Neural cell (in vitro differentiated cells): ENCODE results near the gene TMEM273. TPM values are rescaled to one million over a fixed set of nuclear protein-coding genes. Genes with fewer than 3 reads are reported as not detected.

Source experiments
- H2AFZ ChIP-seq: fragments of 200-600, 300-800 bp; sonication (generic), shearing (Covaris generic); 2 replicates; pipeline ENCODE4 v1.6.0; 2014; ENCODE audit warnings: low read depth, mild to moderate bottlenecking, antibody characterized with exemption, low read length, moderate library complexity
- H3F3A ChIP-seq: fragments of 200-600 bp; shearing (Covaris generic); 2 replicates; pipeline ENCODE4 v1.6.1; 2016; ENCODE audit warnings: mild to moderate bottlenecking, moderate library complexity, mixed read lengths, antibody characterized with exemption, low read length; ENCODE audit not compliant: insufficient read depth, poor library complexity, severe bottlenecking
- H3K27ac ChIP-seq: fragments of 200-600, 300-800 bp; sonication (generic), shearing (Covaris generic); 2 replicates; pipeline ENCODE4 v1.5.1; 2014; ENCODE audit warnings: mild to moderate bottlenecking, low read length, moderate library complexity
- H3K27me3 ChIP-seq: fragments of 300-800, 200-600 bp; sonication (generic), shearing (Covaris generic); 2 replicates; pipeline ENCODE4 v1.6.0; 2014; ENCODE audit warnings: mild to moderate bottlenecking, low read depth, low read length, moderate library complexity; ENCODE audit not compliant: insufficient read depth
- H3K36me3 ChIP-seq: fragments of 300-800, 200-600 bp; sonication (generic), shearing (Covaris generic); 2 replicates; pipeline ENCODE4 v1.5.1; 2014; ENCODE audit warnings: mild to moderate bottlenecking, antibody characterized with exemption, low read length, moderate library complexity; ENCODE audit not compliant: insufficient read depth
- H3K4me2 ChIP-seq: fragments of 300-800, 200-600 bp; sonication (generic), shearing (Covaris generic); 2 replicates; pipeline ENCODE4 v1.6.0; 2014; ENCODE audit warnings: mild to moderate bottlenecking, low read length
- H3K4me3 ChIP-seq: fragments of 300-800, 200-600 bp; sonication (generic), shearing (Covaris generic); 2 replicates; pipeline ENCODE4 v1.5.1; 2014; ENCODE audit warnings: mild to moderate bottlenecking, low read length, moderate library complexity
- H3K79me2 ChIP-seq: fragments of 200-600 bp; shearing (Covaris generic); replicated peaks from 2 replicates; pipeline ENCODE4 v1.6.0; 2014; ENCODE audit warnings: mild to moderate bottlenecking, low read length, moderate library complexity; ENCODE audit not compliant: insufficient read depth
- H3K9ac ChIP-seq: fragments of 300-800, 200-600 bp; sonication (generic), shearing (Covaris generic); 2 replicates; pipeline ENCODE4 v1.6.1; 2016; ENCODE audit warnings: mild to moderate bottlenecking, low read length, mixed read lengths
- H3K9me2 ChIP-seq: fragments of 200-600 bp; shearing (Covaris generic); 2 replicates; pipeline ENCODE4 v1.6.1; 2016; ENCODE audit warnings: mild to moderate bottlenecking, low read length, mixed read lengths; ENCODE audit not compliant: insufficient read depth
- H3K9me3 ChIP-seq: fragments of 200-600, 300-800 bp; sonication (generic), shearing (Covaris generic); 2 replicates; pipeline ENCODE4 v1.6.1; 2016; ENCODE audit warnings: mild to moderate bottlenecking, mixed run types, low read length, moderate library complexity, mixed read lengths
- H4K20me1 ChIP-seq: fragments of 200-600 bp; shearing (Covaris generic); 2 replicates; pipeline ENCODE4 v1.6.1; 2016; ENCODE audit warnings: mild to moderate bottlenecking, mixed run types; ENCODE audit not compliant: insufficient read depth
- EP300 ChIP-seq: fragments of 450-650 bp; conservative IDR thresholded peaks from 2 replicates; pipeline ENCODE4 v1.6.1; 2014; ENCODE audit warnings: antibody characterized with exemption, mild to moderate bottlenecking, moderate library complexity; ENCODE audit not compliant: poor library complexity, severe bottlenecking
- EZH2 ChIP-seq: fragments of 200-600, 300-800 bp; shearing (Covaris generic), sonication (generic); IDR thresholded peaks from 2 replicates; pipeline ENCODE4 v1.6.1; 2014; ENCODE audit warnings: antibody characterized with exemption, low read length, borderline replicate concordance, mild to moderate bottlenecking; ENCODE audit not compliant: insufficient read depth, poor library complexity, severe bottlenecking
- MXI1 ChIP-seq: fragments of 450-650 bp; conservative IDR thresholded peaks from 2 replicates; pipeline ENCODE4 v1.6.1; 2014; ENCODE audit warnings: antibody characterized with exemption, mild to moderate bottlenecking; ENCODE audit not compliant: poor library complexity, severe bottlenecking
- POLR2AphosphoS5 ChIP-seq: IDR thresholded peaks from 2 replicates; pipeline ENCODE4 v1.6.1; 2012
- RAD21 ChIP-seq: fragments of 450-650 bp; conservative IDR thresholded peaks from 2 replicates; pipeline ENCODE4 v1.6.1; 2014; ENCODE audit warnings: antibody characterized with exemption, mild to moderate bottlenecking, moderate library complexity
- SMC3 ChIP-seq: fragments of 450-650 bp; conservative IDR thresholded peaks from 2 replicates; pipeline ENCODE4 v1.6.1; 2014; ENCODE audit warnings: antibody characterized with exemption, mild to moderate bottlenecking, moderate library complexity; ENCODE audit not compliant: poor library complexity
- TAF1 ChIP-seq: IDR thresholded peaks from 2 replicates; pipeline ENCODE4 v1.6.1; 2012; ENCODE audit warnings: low read depth
- polyA plus RNA-seq: library from polyadenylated mRNA; depleted of rRNA; stranded (reverse); fragments of >200 nt; gene quantifications from 2 replicates; pipeline ENCODE4 v1.2.3, GENCODE V29; 2014
- TF ChIP-seq, protein P1 (sequence below): IDR thresholded peaks from 2 replicates; pipeline ENCODE4 v1.6.1; 2012; ENCODE audit warnings: borderline replicate concordance
- TF ChIP-seq, protein P2 (sequence below): fragments of 450-650 bp; IDR thresholded peaks from 2 replicates; pipeline ENCODE4 v1.5.1; 2014; ENCODE audit warnings: antibody characterized with exemption, mild to moderate bottlenecking, moderate library complexity; ENCODE audit not compliant: poor library complexity, severe bottlenecking

The TMEM273 gene
- polyA plus RNA-seq, 1 donor from 2014 or later, result not detected

GRCh38 chr10:49140304-49141177 is 47.6 kb downstream of the TMEM273 start:
- Histone ChIP-seq H3F3A (no peaks in the 10 kb centered on the region), H3K79me2 (no peaks in the 10 kb centered on the region), H4K20me1 (no peaks in the 10 kb centered on the region), H3K27ac (no peak overlapping the region), H3K4me3 (no peak overlapping the region), H3K27me3 (no peaks in the 10 kb centered on the region), H3K4me2 (no peak overlapping the region), H2AFZ (no peak overlapping the region), H3K9me2 (no peaks in the 10 kb centered on the region), H3K9me3 (no peaks in the 10 kb centered on the region), H3K9ac (no peak overlapping the region), H3K36me3 (no peaks in the 10 kb centered on the region)
- TF ChIP-seq, protein P1, sequence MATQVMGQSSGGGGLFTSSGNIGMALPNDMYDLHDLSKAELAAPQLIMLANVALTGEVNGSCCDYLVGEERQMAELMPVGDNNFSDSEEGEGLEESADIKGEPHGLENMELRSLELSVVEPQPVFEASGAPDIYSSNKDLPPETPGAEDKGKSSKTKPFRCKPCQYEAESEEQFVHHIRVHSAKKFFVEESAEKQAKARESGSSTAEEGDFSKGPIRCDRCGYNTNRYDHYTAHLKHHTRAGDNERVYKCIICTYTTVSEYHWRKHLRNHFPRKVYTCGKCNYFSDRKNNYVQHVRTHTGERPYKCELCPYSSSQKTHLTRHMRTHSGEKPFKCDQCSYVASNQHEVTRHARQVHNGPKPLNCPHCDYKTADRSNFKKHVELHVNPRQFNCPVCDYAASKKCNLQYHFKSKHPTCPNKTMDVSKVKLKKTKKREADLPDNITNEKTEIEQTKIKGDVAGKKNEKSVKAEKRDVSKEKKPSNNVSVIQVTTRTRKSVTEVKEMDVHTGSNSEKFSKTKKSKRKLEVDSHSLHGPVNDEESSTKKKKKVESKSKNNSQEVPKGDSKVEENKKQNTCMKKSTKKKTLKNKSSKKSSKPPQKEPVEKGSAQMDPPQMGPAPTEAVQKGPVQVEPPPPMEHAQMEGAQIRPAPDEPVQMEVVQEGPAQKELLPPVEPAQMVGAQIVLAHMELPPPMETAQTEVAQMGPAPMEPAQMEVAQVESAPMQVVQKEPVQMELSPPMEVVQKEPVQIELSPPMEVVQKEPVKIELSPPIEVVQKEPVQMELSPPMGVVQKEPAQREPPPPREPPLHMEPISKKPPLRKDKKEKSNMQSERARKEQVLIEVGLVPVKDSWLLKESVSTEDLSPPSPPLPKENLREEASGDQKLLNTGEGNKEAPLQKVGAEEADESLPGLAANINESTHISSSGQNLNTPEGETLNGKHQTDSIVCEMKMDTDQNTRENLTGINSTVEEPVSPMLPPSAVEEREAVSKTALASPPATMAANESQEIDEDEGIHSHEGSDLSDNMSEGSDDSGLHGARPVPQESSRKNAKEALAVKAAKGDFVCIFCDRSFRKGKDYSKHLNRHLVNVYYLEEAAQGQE, result no peak
- TF ChIP-seq EP300, result no peak
- no peak for TF ChIP-seq SMC3
- TF ChIP-seq TAF1, result no peak
- TF ChIP-seq, protein P2, sequence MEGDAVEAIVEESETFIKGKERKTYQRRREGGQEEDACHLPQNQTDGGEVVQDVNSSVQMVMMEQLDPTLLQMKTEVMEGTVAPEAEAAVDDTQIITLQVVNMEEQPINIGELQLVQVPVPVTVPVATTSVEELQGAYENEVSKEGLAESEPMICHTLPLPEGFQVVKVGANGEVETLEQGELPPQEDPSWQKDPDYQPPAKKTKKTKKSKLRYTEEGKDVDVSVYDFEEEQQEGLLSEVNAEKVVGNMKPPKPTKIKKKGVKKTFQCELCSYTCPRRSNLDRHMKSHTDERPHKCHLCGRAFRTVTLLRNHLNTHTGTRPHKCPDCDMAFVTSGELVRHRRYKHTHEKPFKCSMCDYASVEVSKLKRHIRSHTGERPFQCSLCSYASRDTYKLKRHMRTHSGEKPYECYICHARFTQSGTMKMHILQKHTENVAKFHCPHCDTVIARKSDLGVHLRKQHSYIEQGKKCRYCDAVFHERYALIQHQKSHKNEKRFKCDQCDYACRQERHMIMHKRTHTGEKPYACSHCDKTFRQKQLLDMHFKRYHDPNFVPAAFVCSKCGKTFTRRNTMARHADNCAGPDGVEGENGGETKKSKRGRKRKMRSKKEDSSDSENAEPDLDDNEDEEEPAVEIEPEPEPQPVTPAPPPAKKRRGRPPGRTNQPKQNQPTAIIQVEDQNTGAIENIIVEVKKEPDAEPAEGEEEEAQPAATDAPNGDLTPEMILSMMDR, result no peak

GRCh38 chr10:49139846-49140195 is 48.4 kb downstream of the TMEM273 start:
- Histone ChIP-seq H3K9me3 (no peaks in the 10 kb centered on the region), H3K27ac (no peak overlapping the region), H3K27me3 (no peaks in the 10 kb centered on the region), H4K20me1 (no peaks in the 10 kb centered on the region), H3K79me2 (no peaks in the 10 kb centered on the region), H3K9me2 (no peaks in the 10 kb centered on the region), H3K36me3 (no peaks in the 10 kb centered on the region), H3F3A (no peaks in the 10 kb centered on the region), H3K9ac (no peak overlapping the region), H3K4me2 (no peak overlapping the region), H2AFZ (no peak overlapping the region), H3K4me3 (no peak overlapping the region)
- TF ChIP-seq, protein P2, result no peak
- TF ChIP-seq MXI1 (no peak), TAF1 (no peak), EP300 (no peak), SMC3 (no peak), EZH2 (no peak), RAD21 (no peak), POLR2AphosphoS5 (no peak)
- TF ChIP-seq, protein P1, result no peak
